Activated T-cell treated with anti-CD3 and anti-CD28 coated beads for 4 hours (primary cell): ENCODE data around the gene PIK3C2A.
A peak's percentile ranks its signal among the peaks of the same experiment; 100 is the strongest.
"Not testable (repeated sequence)": the region's sequence is repeated elsewhere in the genome, so short reads cannot be mapped to it uniquely, and the experiment has no call there.

Source experiments
- DNase-seq: peaks from one replicate; pipeline ENCODE4 v3.0.0-alpha.2; 2020

Gene PIK3C2A

GRCh38 chr11:17207317-17208256 is at the start of gene PIK3C2A:
PIK3C2A (minus strand) TSS chr11:17207986; CDS start chr11:17169741, 38,245 bp downstream.
- peak; percentile 93 for DNase-seq

GRCh38 chr11:17257196-17257595 is 49.4 kb upstream of the PIK3C2A start:
- no peak for DNase-seq

GRCh38 chr11:17256512-17256911 is 48.7 kb upstream of the PIK3C2A start:
- DNase-seq: no peak

GRCh38 chr11:17252704-17253103 is 44.9 kb upstream of the PIK3C2A start:
- no peak for DNase-seq

- DNase-seq: no peak
Measured at GRCh38 chr11:17250561-17251350, 43.0 kb upstream of the PIK3C2A start.

- DNase-seq: no peak
Measured at GRCh38 chr11:17244046-17244445, 36.3 kb upstream of the PIK3C2A start.

GRCh38 chr11:17242954-17243353 is 35.2 kb upstream of the PIK3C2A start:
- not testable (repeated sequence) for DNase-seq

GRCh38 chr11:17240780-17241179 is 33.0 kb upstream of the PIK3C2A start:
- no peak for DNase-seq

GRCh38 chr11:17239927-17240326 is 32.1 kb upstream of the PIK3C2A start:
- DNase-seq: not testable (repeated sequence)

GRCh38 chr11:17238377-17238776 is 30.6 kb upstream of the PIK3C2A start:
- no peak for DNase-seq

- DNase-seq: no peak
Measured at GRCh38 chr11:17233101-17233500, 25.3 kb upstream of the PIK3C2A start.

- peak; percentile 18 for DNase-seq
Measured at GRCh38 chr11:17230867-17231851, 23.4 kb upstream of the PIK3C2A start.

- no peak for DNase-seq
Measured at GRCh38 chr11:17229481-17230152, 21.8 kb upstream of the PIK3C2A start.

- not testable (repeated sequence) for DNase-seq
Measured at GRCh38 chr11:17228186-17228925, 20.6 kb upstream of the PIK3C2A start.

- no peak for DNase-seq
Measured at GRCh38 chr11:17224727-17225126, 16.9 kb upstream of the PIK3C2A start.

GRCh38 chr11:17221968-17222367 is 14.2 kb upstream of the PIK3C2A start:
- no peak for DNase-seq

GRCh38 chr11:17219016-17219415 is 11.2 kb upstream of the PIK3C2A start:
- DNase-seq: no peak

- DNase-seq: no peak
Measured at GRCh38 chr11:17218403-17218802, 10.6 kb upstream of the PIK3C2A start.

- DNase-seq: no peak
Measured at GRCh38 chr11:17217401-17217800, 9.6 kb upstream of the PIK3C2A start.

GRCh38 chr11:17214338-17214737 is 6.6 kb upstream of the PIK3C2A start:
- no peak for DNase-seq

- DNase-seq: no peak
Measured at GRCh38 chr11:17211286-17211685, 3.5 kb upstream of the PIK3C2A start.
